NOMO-1 (cell line): ENCODE data around the gene EXOG.

Source experiments
- DNase-seq, 2 experiments: peaks; one replicate each; lab custom pipeline; 2025; ENCODE audit not compliant: unreplicated experiment in 2 of 2; lab: John Stamatoyannopoulos, UW

The EXOG gene

DNA sequence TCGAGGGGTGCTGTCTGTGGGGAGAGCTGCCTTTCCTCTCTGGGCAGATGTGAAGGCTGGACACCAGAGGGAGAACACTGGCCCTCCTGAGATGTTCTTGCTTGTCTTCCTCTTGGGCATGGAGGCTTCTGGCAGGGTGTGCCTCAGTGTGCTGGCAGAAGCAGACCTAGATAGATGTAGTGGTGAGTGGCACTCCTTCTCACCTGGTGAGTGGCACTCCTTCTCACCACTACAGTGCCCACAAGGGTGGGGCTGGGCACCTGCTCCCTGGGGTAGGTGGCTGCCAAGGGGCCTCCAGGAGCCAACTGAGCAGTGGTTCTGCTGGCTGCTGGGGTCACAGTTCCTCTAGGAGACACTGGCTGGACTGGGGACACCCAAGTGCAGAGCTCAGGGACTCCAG, 23.8 kb upstream of the EXOG start:
- DNase-seq, result no peak

GRCh38 chr3:38473229-38473628, 22.9 kb upstream of the EXOG start:
- no peak for DNase-seq

DNA sequence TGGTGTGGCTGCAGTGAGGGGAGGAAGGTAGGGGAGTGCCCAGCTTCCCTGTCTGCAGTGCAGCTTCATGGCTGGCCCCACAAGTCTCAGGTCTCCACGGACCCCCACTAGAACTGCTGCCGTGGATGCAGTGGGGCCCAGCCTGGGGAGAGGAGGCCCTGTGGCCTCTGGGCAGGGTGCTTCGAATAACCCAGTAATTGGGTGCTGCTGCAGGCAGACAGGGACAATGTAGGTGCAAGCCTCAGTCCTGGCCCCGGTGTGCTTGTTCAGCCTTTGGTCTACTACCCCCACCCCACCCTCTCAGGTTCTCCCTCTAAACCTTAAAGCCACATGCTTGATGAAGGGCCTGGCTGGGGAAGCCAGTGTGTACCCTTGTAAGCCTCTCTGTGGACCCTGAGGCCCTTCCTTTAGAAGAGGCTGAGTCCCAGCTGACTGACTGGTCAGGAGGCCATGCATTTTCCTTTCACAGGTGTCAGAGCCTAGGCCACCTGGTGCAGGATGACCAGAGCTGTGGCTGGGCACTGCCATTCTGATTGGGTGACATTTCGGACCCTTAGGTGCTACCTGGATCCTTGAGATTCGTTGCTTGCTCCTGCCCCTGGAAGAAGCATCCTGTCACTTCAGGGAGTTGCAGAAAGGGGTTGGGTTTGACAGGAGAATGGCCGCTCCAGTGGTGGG, 21.1 kb upstream of the EXOG start:
- no peak for DNase-seq

GRCh38 chr3:38475716-38476115, 20.4 kb upstream of the EXOG start:
- DNase-seq, result no peak

- no peak for DNase-seq
These were observed 19.9 kb upstream of the EXOG start for GRCh38 chr3:38476157-38476756.

- no peak for DNase-seq
These were observed 18.9 kb upstream of the EXOG start for GRCh38 chr3:38477057-38477820.

- DNase-seq, result no peak
These were observed 18.2 kb upstream of the EXOG start for GRCh38 chr3:38477839-38478450.

- no peak for DNase-seq
These were observed 17.2 kb upstream of the EXOG start for GRCh38 chr3:38478901-38479300.

- DNase-seq, result peak; percentile 35 to 39
These were observed 16.6 kb upstream of the EXOG start for GRCh38 chr3:38479431-38480092.

- DNase-seq, result no peak
These were observed 16.1 kb upstream of the EXOG start for GRCh38 chr3:38480093-38480445.

DNA sequence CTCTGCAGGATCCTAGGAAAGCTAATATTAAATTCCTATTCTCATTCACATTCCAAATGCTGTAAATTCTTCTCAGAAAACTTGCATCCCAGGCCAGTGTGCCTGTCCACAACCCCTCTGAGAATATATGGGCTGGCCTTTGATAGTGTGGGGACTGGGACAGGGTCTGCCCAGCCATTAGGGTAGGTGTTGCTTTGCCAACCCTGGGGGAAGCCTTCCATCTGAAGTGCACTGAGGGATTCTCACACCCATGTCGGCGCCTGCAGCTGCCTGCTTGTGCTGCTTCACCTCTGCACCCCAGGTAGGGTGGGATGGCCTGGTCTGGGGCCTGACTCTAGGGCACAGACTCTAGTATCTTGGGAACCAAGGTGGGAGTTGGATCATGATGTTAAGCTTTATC, 15.2 kb upstream of the EXOG start:
- no peak for DNase-seq

DNA sequence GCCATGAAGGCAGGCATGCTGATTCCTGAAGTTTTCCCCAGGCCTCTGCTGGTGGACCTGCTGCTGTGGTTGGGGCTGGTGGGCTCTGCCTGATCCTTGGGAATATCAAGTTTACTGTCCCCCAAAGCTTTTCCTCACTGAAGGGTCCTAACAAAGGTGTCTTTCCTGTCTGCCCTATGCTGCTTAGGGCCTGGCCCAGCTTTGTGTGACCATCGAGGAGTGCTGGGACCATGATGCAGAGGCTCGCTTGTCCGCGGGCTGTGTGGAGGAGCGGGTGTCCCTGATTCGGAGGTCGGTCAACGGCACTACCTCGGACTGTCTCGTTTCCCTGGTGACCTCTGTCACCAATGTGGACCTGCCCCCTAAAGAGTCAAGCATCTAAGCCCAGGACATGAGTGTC, 13.2 kb upstream of the EXOG start:
- DNase-seq, result no peak

DNA sequence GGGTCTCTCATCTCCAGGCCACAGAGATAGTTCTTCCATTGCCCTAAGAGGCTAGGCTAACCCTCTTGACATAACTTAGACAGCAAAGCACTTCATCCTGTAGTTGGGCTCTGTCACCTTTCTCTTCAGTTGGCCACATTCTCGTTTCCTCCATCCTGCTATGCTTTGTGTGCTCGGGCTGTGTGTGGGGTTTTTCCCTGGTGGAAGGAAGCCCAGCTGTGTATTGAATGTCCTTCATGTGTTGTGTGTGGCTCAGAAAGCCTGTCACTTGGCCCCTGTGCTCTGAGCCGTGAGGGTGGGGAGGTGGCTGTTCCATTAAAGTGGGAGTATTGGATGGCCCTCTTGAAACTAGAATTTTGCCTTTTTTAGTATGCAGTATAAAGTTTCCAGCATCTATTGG, 8.8 kb upstream of the EXOG start:
- no peak for DNase-seq

DNA sequence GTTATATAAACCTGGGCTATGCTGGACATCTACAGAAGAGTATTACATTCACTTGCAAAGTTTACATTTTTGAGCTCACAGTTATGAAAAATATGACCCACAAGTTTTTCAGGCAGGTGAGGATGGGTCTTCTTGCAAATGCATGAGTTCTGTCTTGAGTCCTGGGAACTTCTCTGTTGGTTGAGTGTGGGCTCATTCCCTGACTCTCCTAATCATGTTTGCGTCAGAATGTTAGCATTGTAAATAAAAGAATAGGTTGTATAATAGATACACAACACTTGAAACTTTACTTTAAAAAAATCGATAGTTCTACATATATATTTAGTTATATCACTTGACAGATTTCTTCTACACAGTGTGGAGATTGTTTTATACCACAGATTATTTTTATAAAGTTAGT, 7.2 kb upstream of the EXOG start:
- DNase-seq, result no peak

- DNase-seq, result no peak
These were observed 6.4 kb upstream of the EXOG start for GRCh38 chr3:38489766-38490165.

DNA sequence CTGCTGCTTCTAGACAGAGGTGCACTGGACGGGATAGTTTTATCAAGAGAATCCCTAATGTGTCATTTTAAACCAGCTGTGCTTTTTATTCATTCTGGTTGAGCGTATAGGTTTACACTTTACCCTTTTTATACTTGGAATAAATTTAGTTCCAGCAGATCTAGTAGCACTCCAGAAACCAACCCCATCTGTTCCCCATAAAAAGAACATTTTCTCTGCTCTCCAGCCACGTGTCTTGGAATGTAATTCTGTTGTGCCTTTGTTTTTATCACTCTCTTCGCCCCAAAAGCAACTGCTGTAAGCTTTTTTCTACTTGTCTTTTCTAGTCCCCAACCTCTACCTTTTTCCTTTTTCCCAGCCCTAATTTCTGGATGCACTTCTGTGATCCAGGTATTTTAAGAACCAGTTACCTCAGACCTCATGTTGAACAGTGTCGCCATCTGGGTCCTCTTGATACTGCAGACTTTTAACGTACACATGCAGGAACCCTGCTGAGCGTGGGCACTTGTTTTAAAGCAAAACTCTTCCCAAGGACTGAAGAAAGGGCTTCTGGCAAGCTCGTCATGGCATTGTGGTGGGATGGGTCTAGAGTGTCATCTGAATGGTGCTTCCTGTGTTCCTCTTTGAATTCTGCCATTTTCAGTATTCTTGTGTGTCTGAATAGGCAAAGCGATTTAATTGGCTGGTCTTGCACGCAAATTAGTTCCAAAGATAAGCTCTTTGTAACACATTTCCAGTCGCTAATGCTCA, 5.7 kb upstream of the EXOG start:
- no peak for DNase-seq

- no peak for DNase-seq
These were observed 4.9 kb upstream of the EXOG start for GRCh38 chr3:38491215-38491614.

DNA sequence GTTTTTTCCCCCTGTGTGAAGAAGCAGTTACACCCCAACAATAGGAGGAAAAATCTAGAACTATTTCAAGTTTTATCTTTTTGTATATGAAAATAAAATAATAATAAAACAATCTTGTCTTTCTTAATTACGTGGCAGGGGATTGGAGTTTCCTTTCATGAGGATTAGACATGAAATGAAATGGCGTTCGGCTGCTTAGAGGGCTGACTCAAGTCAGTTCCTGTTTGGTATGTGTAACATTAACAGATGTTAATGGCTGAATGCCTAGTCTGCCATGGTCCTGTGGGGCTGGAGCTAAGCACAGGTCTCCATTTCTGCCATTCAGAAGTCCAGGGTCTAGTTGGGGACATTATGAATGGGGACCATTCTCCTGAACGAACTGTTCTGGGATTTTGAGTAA, 3.1 kb upstream of the EXOG start:
- DNase-seq, result no peak

- no peak for DNase-seq
These were observed 891 bp downstream of the EXOG start for GRCh38 chr3:38497031-38497430.

GRCh38 chr3:38500688-38501417, 4.7 kb downstream of the EXOG start:
- DNase-seq, result no peak
